Measurements from ENCODE around the gene MGLL. TPM values are rescaled to one million over a fixed set of nuclear protein-coding genes. Genes with fewer than 3 reads are reported as not detected.
"Not testable (repeated sequence)": the region's sequence is repeated elsewhere in the genome, so short reads cannot be mapped to it uniquely, and the experiment has no call there.

The MGLL gene
- total and polyA plus RNA-seq, 2 donors = 23.4 to 83.0 TPM

- Histone ChIP-seq H3K36me3 (ENCODE audit: insufficient read depth) (no peaks in the 10 kb centered on the region), H3K27ac (ENCODE audit: low read depth) (no peak overlapping the region), H3K4me3 (ENCODE audit: low read depth, low read length) (no peak overlapping the region), H3K4me1 (ENCODE audit: insufficient read depth) (no peaks in the 10 kb centered on the region)
- WGBS = 94% methylated on average over 14 of the region's 14 CpGs
- no peak for DNase-seq (ENCODE audit: extremely low spot score)
These were observed 152.6 kb downstream of the MGLL start for GRCh38 chr3:127669541-127670228.

GRCh38 chr3:127668906-127669305 is 153.4 kb downstream of the MGLL start:
- Histone ChIP-seq H3K4me3 (ENCODE audit: low read depth, low read length) (no peak overlapping the region), H3K4me1 (ENCODE audit: insufficient read depth) (no peaks in the 10 kb centered on the region), H3K36me3 (ENCODE audit: insufficient read depth) (no peaks in the 10 kb centered on the region), H3K27ac (ENCODE audit: low read depth) (no peak overlapping the region)
- WGBS = 96% methylated on average over 7 of the region's 7 CpGs
- DNase-seq (ENCODE audit: extremely low spot score) = no peak

GRCh38 chr3:127667119-127667681 is 155.1 kb downstream of the MGLL start:
- Histone ChIP-seq H3K4me3 (ENCODE audit: low read depth, low read length) (no peak overlapping the region), H3K36me3 (ENCODE audit: insufficient read depth) (no peaks in the 10 kb centered on the region), H3K27ac (ENCODE audit: low read depth) (no peak overlapping the region), H3K4me1 (ENCODE audit: insufficient read depth) (no peaks in the 10 kb centered on the region)
- DNase-seq (ENCODE audit: extremely low spot score) = no peak
- 90% methylated on average over 6 of the region's 6 CpGs for WGBS

GRCh38 chr3:127666676-127667075 is 155.6 kb downstream of the MGLL start:
- DNase-seq (ENCODE audit: extremely low spot score) = no peak
- 79% methylated on average over 2 of the region's 2 CpGs for WGBS
- Histone ChIP-seq H3K4me1 (ENCODE audit: insufficient read depth) (no peaks in the 10 kb centered on the region), H3K27ac (ENCODE audit: low read depth) (no peak overlapping the region), H3K4me3 (ENCODE audit: low read depth, low read length) (no peak overlapping the region), H3K36me3 (ENCODE audit: insufficient read depth) (no peaks in the 10 kb centered on the region)

GRCh38 chr3:127665586-127665985 is 156.7 kb downstream of the MGLL start:
- Histone ChIP-seq H3K4me1 (ENCODE audit: insufficient read depth) (no peaks in the 10 kb centered on the region), H3K36me3 (ENCODE audit: insufficient read depth) (no peaks in the 10 kb centered on the region), H3K27ac (ENCODE audit: low read depth) (no peak overlapping the region), H3K4me3 (ENCODE audit: low read depth, low read length) (no peak overlapping the region)
- DNase-seq (ENCODE audit: extremely low spot score) = no peak
- 94% methylated on average over 3 of the region's 3 CpGs for WGBS

- H3K4me3 ChIP-seq (ENCODE audit: low read depth, low read length) = no peak overlapping the region
- 83% methylated on average over 2 of the region's 2 CpGs for WGBS
- DNase-seq (ENCODE audit: extremely low spot score) = no peak
- no peak overlapping the region for H3K27ac ChIP-seq (ENCODE audit: low read depth)
- no peaks in the 10 kb centered on the region for H3K4me1 ChIP-seq (ENCODE audit: insufficient read depth)
- H3K36me3 ChIP-seq (ENCODE audit: insufficient read depth) = no peaks in the 10 kb centered on the region
These were observed 157.2 kb downstream of the MGLL start for GRCh38 chr3:127665165-127665564.

- Histone ChIP-seq H3K4me1 (ENCODE audit: insufficient read depth) (no peaks in the 10 kb centered on the region), H3K27ac (ENCODE audit: low read depth) (no peak overlapping the region), H3K36me3 (ENCODE audit: insufficient read depth) (no peaks in the 10 kb centered on the region), H3K4me3 (ENCODE audit: low read depth, low read length) (no peak overlapping the region)
- 75% methylated on average over 5 of the region's 5 CpGs for WGBS
- DNase-seq (ENCODE audit: extremely low spot score) = no peak
These were observed 159.2 kb downstream of the MGLL start for GRCh38 chr3:127663151-127663550.

GRCh38 chr3:127662001-127662469 is 160.3 kb downstream of the MGLL start:
- 81% methylated on average over 11 of the region's 11 CpGs for WGBS
- DNase-seq (ENCODE audit: extremely low spot score) = no peak
- no peak overlapping the region for H3K4me3 ChIP-seq (ENCODE audit: low read depth, low read length)
- no peaks in the 10 kb centered on the region for H3K4me1 ChIP-seq (ENCODE audit: insufficient read depth)
- no peaks in the 10 kb centered on the region for H3K36me3 ChIP-seq (ENCODE audit: insufficient read depth)
- no peak overlapping the region for H3K27ac ChIP-seq (ENCODE audit: low read depth)

GRCh38 chr3:127661600-127661999 is 160.7 kb downstream of the MGLL start:
- Histone ChIP-seq H3K4me1 (ENCODE audit: insufficient read depth) (no peaks in the 10 kb centered on the region), H3K27ac (ENCODE audit: low read depth) (no peak overlapping the region), H3K36me3 (ENCODE audit: insufficient read depth) (no peaks in the 10 kb centered on the region), H3K4me3 (ENCODE audit: low read depth, low read length) (no peak overlapping the region)
- DNase-seq (ENCODE audit: extremely low spot score) = no peak
- WGBS = 96% methylated on average over 5 of the region's 5 CpGs

GRCh38 chr3:127660621-127661251 is 161.6 kb downstream of the MGLL start:
- Histone ChIP-seq H3K4me1 (ENCODE audit: insufficient read depth) (no peaks in the 10 kb centered on the region), H3K36me3 (ENCODE audit: insufficient read depth) (no peaks in the 10 kb centered on the region), H3K27ac (ENCODE audit: low read depth) (no peak overlapping the region), H3K4me3 (ENCODE audit: low read depth, low read length) (no peak overlapping the region)
- no peak for DNase-seq (ENCODE audit: extremely low spot score)
- WGBS = 98% methylated on average over 10 of the region's 10 CpGs

GRCh38 chr3:127658234-127658633 is 164.1 kb downstream of the MGLL start:
- Histone ChIP-seq H3K27ac (ENCODE audit: low read depth) (no peak overlapping the region), H3K4me1 (ENCODE audit: insufficient read depth) (no peaks in the 10 kb centered on the region), H3K4me3 (ENCODE audit: low read depth, low read length) (no peak overlapping the region), H3K36me3 (ENCODE audit: insufficient read depth) (no peaks in the 10 kb centered on the region)
- 57% methylated on average over 1 of the region's 1 CpG for WGBS
- no peak for DNase-seq (ENCODE audit: extremely low spot score)

GRCh38 chr3:127656906-127657305 is 165.4 kb downstream of the MGLL start:
- Histone ChIP-seq H3K4me3 (ENCODE audit: low read depth, low read length) (no peak overlapping the region), H3K36me3 (ENCODE audit: insufficient read depth) (no peaks in the 10 kb centered on the region), H3K27ac (ENCODE audit: low read depth) (no peak overlapping the region), H3K4me1 (ENCODE audit: insufficient read depth) (no peaks in the 10 kb centered on the region)
- no peak for DNase-seq (ENCODE audit: extremely low spot score)
- 94% methylated on average over 8 of the region's 8 CpGs for WGBS

- WGBS = 53% methylated on average over 3 of the region's 3 CpGs
- no peaks in the 10 kb centered on the region for H3K4me1 ChIP-seq (ENCODE audit: insufficient read depth)
- no peaks in the 10 kb centered on the region for H3K36me3 ChIP-seq (ENCODE audit: insufficient read depth)
- DNase-seq (ENCODE audit: extremely low spot score) = no peak
- H3K4me3 ChIP-seq (ENCODE audit: low read depth, low read length) = no peak overlapping the region
- H3K27ac ChIP-seq (ENCODE audit: low read depth) = no peak overlapping the region
These were observed 166.7 kb downstream of the MGLL start for GRCh38 chr3:127655641-127656040.

GRCh38 chr3:127654993-127655392 is 167.3 kb downstream of the MGLL start:
- not testable (repeated sequence) for H3K4me3 ChIP-seq (ENCODE audit: low read depth, low read length); H3K27ac ChIP-seq (ENCODE audit: low read depth); DNase-seq (ENCODE audit: extremely low spot score); H3K36me3 ChIP-seq (ENCODE audit: insufficient read depth); H3K4me1 ChIP-seq (ENCODE audit: insufficient read depth)
- WGBS = 93% methylated on average over 6 of the region's 6 CpGs

All from urinary bladder (tissue), 4 donors.